NB4 (cell line): ENCODE measurements around the gene TBCC.

Source experiments
- CTCF ChIP-seq: IDR thresholded peaks from one replicate; pipeline ENCODE4 v1.5.1; 2012; ENCODE audit warnings: low read depth, low read length
- POLR2A ChIP-seq: IDR thresholded peaks from 2 replicates; pipeline ENCODE4 v1.6.1; 2011; ENCODE audit warnings: mild to moderate bottlenecking; ENCODE audit not compliant: insufficient read length; ENCODE audit errors: extremely low read depth

- no peak for TF ChIP-seq CTCF
- no peak for TF ChIP-seq POLR2A
Measured at GRCh38 chr6:42729731-42730130, 16.2 kb downstream of the TBCC start.
